ENCODE results near the gene CAMP. TPM values are rescaled to one million over a fixed set of nuclear protein-coding genes. Genes with fewer than 3 reads are reported as not detected.

Gene CAMP
- total and polyA plus RNA-seq, 8 donors, result 0.93 to 3.1 (median 1.3) TPM

- peak overlapping the region; percentile 73 to 81 for H3K4me3 ChIP-seq
- TF ChIP-seq CTCF (IDR thresholded peaks at IDR 0.05), result no peak
- DNase-seq (no peak), ATAC-seq (no peak)
- no peaks in the 10 kb centered on the region for H3K9me3 ChIP-seq
- H3K27me3 ChIP-seq, result no peaks in the 10 kb centered on the region
- peaks cover 0 to 48% of the 10 kb centered on the region in 2 donors for H3K4me1 ChIP-seq
- H3K27ac ChIP-seq, result peak overlapping the region; percentile 77 to 87
- intact Hi-C loops (cut with DNase I), result no loop called here
- no peaks in the 10 kb centered on the region for H3K36me3 ChIP-seq
Observed at GRCh38 chr3:48240000-48240963, 17.0 kb downstream of the CAMP start.

DNA sequence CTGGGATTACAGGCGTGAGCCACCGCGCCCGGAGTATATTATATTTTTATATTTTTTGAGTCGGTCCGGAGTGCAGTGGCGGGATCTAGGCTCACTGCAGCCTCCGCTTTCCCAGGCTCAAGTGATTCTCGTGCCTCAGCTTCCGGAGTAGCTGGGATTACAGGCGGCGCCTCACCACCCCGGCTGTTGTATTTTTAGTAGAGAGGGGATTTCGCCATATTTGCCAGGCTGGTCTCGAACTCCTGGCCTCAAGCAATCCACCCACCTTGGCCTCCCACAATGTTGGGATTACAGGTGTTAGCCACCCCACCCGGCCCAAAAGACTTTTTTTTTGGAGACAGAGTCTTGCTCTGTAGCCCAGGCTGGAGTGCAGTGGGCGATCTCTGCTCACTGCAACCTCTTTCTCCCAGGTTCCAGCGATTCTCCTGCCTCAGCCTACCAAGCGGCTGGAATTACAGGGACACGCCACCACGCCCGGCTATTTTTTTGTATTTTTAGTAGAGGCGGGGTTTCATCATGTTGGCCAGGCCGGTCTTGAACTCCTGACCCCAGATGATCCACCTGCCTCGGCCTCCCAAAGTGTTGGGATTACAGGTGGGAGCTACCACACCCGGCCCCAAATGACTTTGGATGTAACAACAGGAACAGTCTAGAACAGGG is 18.6 kb downstream of the CAMP start:
- H3K36me3 ChIP-seq, result no peaks in the 10 kb centered on the region
- H3K4me3 ChIP-seq, result peak overlapping the region; percentile 73 to 81
- peak overlapping the region; percentile 77 to 87 for H3K27ac ChIP-seq
- H3K27me3 ChIP-seq, result no peaks in the 10 kb centered on the region
- H3K4me1 ChIP-seq, result peaks cover 0 to 53% of the 10 kb centered on the region in 2 donors
- intact Hi-C loops (cut with DNase I), result no loop called here
- no peaks in the 10 kb centered on the region for H3K9me3 ChIP-seq
- TF ChIP-seq CTCF (IDR thresholded peaks at IDR 0.05), result no peak
- ATAC-seq, result peak; percentile 40
- DNase-seq, result peak in 1 of 4 donors; percentile 50

DNA sequence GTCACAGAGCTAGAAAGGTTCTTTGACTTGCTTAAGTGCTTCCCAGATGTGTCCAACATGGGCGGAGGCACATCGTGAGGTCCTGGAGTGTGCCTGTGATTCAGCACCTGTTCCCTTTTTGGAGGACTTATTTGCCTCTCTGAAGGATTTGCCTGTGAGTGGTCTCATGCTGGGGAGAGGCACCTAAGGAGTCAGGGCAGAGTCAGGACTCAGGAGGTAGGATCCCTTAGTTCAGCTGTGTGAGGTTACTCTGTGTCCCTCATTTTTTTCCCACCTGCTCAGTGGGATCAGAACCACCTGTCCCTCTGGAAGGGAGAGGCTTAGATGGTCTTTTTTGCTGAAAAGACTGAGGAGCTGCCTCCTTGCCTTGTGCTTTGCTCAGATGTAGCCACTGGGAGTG is 20.6 kb downstream of the CAMP start:
- TF ChIP-seq CTCF (IDR thresholded peaks at IDR 0.05), result no peak
- H3K9me3 ChIP-seq, result no peaks in the 10 kb centered on the region
- H3K4me1 ChIP-seq, result peaks cover 0 to 66% of the 10 kb centered on the region in 2 donors
- H3K27me3 ChIP-seq, result no peaks in the 10 kb centered on the region
- intact Hi-C loops (cut with DNase I), result no loop called here
- H3K27ac ChIP-seq, result no peak overlapping the region
- ATAC-seq, result no peak
- no peak overlapping the region for H3K4me3 ChIP-seq
- peaks cover 0 to 6% of the 10 kb centered on the region in 2 donors for H3K36me3 ChIP-seq
- DNase-seq, result no peak

GRCh38 chr3:48244461-48244860 is 21.2 kb downstream of the CAMP start:
- no peak for ATAC-seq
- no peak for DNase-seq
- Histone ChIP-seq H3K4me1 (peaks cover 0 to 64% of the 10 kb centered on the region in 2 donors), H3K4me3 (no peak overlapping the region), H3K9me3 (no peaks in the 10 kb centered on the region), H3K36me3 (peaks cover 0 to 12% of the 10 kb centered on the region in 2 donors), H3K27me3 (no peaks in the 10 kb centered on the region), H3K27ac (no peak overlapping the region)
- intact Hi-C loops (cut with DNase I), result no loop called here
- TF ChIP-seq CTCF (IDR thresholded peaks at IDR 0.05), result no peak

DNA sequence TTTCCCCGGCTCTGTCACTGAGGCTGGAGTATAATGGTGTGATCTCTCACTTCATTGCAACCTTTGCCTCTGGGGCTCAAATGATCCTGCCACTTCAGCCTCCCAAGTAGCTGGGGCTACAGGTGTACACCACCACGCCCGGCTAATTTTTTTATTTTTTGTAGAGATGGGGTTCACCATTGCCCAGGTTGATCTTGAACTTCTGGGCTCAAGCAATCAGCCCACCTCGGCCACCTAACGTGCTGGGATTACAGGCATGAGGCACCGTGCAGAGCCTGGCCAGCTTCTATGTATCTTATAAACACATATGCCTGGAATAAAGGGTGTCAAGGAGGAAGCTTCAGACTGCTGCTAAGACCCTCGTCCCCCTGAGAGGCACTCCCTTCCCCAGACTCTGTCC is 21.8 kb downstream of the CAMP start:
- peaks cover 0 to 19% of the 10 kb centered on the region in 2 donors for H3K36me3 ChIP-seq
- no peaks in the 10 kb centered on the region for H3K27me3 ChIP-seq
- TF ChIP-seq CTCF (IDR thresholded peaks at IDR 0.05), result no peak
- DNase-seq (no peak), ATAC-seq (no peak)
- intact Hi-C loops (cut with DNase I), result no loop called here
- H3K4me1 ChIP-seq, result peaks cover 0 to 60% of the 10 kb centered on the region in 2 donors
- H3K4me3 ChIP-seq, result no peak overlapping the region
- no peak overlapping the region for H3K27ac ChIP-seq
- no peaks in the 10 kb centered on the region for H3K9me3 ChIP-seq
